Prostate gland (tissue), 2 donors: ENCODE data around the gene DKKL1. TPM values are rescaled to one million over a fixed set of nuclear protein-coding genes. Genes with fewer than 3 reads are reported as not detected.
"Not testable (repeated sequence)": the region's sequence is repeated elsewhere in the genome, so short reads cannot be mapped to it uniquely, and the experiment has no call there.

Experiments used
- DNase-seq: peaks from one replicate; pipeline ENCODE4 v3.0.0-alpha.2; 2019; ENCODE audit warnings: low spot score
- H3K27ac ChIP-seq, 2 donors: fragments of 200-600 bp; sonication (generic); 2 replicates each; pipeline ENCODE4 v1.5.1; 2017 to 2019
- H3K27me3 ChIP-seq: fragments of 200-600 bp; sonication (generic); replicated peaks from 2 replicates; pipeline ENCODE4 v1.5.1; 2019; ENCODE audit not compliant: insufficient read depth
- H3K36me3 ChIP-seq, 2 donors: fragments of 200-600 bp; sonication (generic); 1 replicate in 1 of 2; 2 replicates in 1 of 2; pipeline versions ENCODE4 v1.5.1 to v1.8.1; 2017 to 2019
- H3K4me1 ChIP-seq: fragments of 200-600 bp; sonication (generic); replicated peaks from 2 replicates; pipeline ENCODE4 v1.5.1; 2019
- H3K4me3 ChIP-seq, 2 donors: fragments of 200-600 bp; sonication (generic); 2 replicates each; pipeline ENCODE4 v1.5.1; 2017 to 2019
- H3K9me3 ChIP-seq: fragments of 200-600 bp; sonication (generic); 2 replicates; pipeline ENCODE4 v1.5.1; 2017
- POLR2A ChIP-seq: fragments of 450-650 bp; IDR thresholded peaks from one replicate; pipeline ENCODE4 v1.6.1; 2016; ENCODE audit warnings: antibody characterized with exemption, mild to moderate bottlenecking
- POLR2AphosphoS5 ChIP-seq: sonication (generic); formaldehyde crosslinking; IDR thresholded peaks from one replicate; pipeline ENCODE4 v1.6.1; 2017; ENCODE audit warnings: antibody characterized with exemption
- WGBS: methylation state at CpG from one replicate; pipeline ENCODE4 v1.1.5; 2018; 5-methylcytosine and 5-hydroxymethylcytosine counted together
- intact Hi-C: fragments of 100-400 bp; cut with DNase I; formaldehyde crosslinking; loops from one replicate; pipeline ENCODE4 v1.14.2; 2022
- total RNA-seq, 2 donors: library from RNA; depleted of rRNA; stranded (reverse); fragments of >200 nt; gene quantifications; one replicate each; pipeline ENCODE4 v1.1.0, GENCODE V29; 2016
- TF ChIP-seq, protein P1 (sequence below), 4 experiments: fragments of 200-600 bp in 2 of 4; fragments of 450-650 bp in 2 of 4; sonication (generic) in 2 of 4; IDR thresholded peaks; 1 replicate in 3 of 4; 2 replicates in 1 of 4; pipeline ENCODE4 v1.5.1; 2016 to 2019; ENCODE audit warnings: antibody characterized with exemption in 4 of 4, mild to moderate bottlenecking in 2 of 4, moderate library complexity in 2 of 4

The DKKL1 gene
- total RNA-seq, 2 donors from 2014 or later = 1.0 to 17.8 TPM

- no peak for DNase-seq
- Histone ChIP-seq H3K4me3 (peak overlapping the region; percentile 19 to 22), H3K4me1 (no peaks in the 10 kb centered on the region), H3K36me3 (no peaks in the 10 kb centered on the region), H3K9me3 (no peaks in the 10 kb centered on the region), H3K27me3 (no peaks in the 10 kb centered on the region), H3K27ac (peak overlapping the region; percentile 88 to 90)
- 74% methylated on average over 27 of the region's 27 CpGs for WGBS
- TF ChIP-seq POLR2AphosphoS5 (no peak), POLR2A (no peak)
- TF ChIP-seq, protein P1, sequence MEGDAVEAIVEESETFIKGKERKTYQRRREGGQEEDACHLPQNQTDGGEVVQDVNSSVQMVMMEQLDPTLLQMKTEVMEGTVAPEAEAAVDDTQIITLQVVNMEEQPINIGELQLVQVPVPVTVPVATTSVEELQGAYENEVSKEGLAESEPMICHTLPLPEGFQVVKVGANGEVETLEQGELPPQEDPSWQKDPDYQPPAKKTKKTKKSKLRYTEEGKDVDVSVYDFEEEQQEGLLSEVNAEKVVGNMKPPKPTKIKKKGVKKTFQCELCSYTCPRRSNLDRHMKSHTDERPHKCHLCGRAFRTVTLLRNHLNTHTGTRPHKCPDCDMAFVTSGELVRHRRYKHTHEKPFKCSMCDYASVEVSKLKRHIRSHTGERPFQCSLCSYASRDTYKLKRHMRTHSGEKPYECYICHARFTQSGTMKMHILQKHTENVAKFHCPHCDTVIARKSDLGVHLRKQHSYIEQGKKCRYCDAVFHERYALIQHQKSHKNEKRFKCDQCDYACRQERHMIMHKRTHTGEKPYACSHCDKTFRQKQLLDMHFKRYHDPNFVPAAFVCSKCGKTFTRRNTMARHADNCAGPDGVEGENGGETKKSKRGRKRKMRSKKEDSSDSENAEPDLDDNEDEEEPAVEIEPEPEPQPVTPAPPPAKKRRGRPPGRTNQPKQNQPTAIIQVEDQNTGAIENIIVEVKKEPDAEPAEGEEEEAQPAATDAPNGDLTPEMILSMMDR (IDR thresholded peaks at IDR 0.05) = no peak
- intact Hi-C loops = no loop called here
Measured at GRCh38 chr19:49364083-49364737, 533 bp downstream of the DKKL1 start.

DNA sequence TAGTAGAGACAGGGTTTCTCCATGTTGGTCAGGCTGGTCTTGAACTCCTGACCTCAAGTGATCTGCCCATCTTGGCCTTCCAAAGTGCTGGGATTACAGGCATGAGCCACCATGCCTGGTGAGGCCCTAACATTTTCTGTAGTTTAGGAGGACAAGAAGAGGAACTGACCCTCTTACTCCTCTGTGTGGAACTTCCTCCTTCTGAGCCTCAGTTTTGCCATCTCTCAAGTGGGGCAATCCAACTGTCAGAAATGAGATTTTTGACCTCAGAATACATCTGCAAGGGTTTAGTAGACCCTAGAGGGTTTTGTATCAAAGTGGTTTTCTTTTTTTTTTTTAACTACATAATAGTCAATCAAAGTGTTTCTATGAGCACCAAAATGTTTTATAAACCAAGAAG is 2.4 kb downstream of the DKKL1 start:
- Histone ChIP-seq H3K27ac (no peak overlapping the region), H3K4me1 (no peaks in the 10 kb centered on the region), H3K4me3 (no peak overlapping the region), H3K36me3 (no peaks in the 10 kb centered on the region), H3K27me3 (no peaks in the 10 kb centered on the region), H3K9me3 (no peaks in the 10 kb centered on the region)
- TF ChIP-seq POLR2A (no peak), POLR2AphosphoS5 (no peak)
- TF ChIP-seq, protein P1 (IDR thresholded peaks at IDR 0.05) = no peak
- DNase-seq = no peak
- intact Hi-C loops = no loop called here

DNA sequence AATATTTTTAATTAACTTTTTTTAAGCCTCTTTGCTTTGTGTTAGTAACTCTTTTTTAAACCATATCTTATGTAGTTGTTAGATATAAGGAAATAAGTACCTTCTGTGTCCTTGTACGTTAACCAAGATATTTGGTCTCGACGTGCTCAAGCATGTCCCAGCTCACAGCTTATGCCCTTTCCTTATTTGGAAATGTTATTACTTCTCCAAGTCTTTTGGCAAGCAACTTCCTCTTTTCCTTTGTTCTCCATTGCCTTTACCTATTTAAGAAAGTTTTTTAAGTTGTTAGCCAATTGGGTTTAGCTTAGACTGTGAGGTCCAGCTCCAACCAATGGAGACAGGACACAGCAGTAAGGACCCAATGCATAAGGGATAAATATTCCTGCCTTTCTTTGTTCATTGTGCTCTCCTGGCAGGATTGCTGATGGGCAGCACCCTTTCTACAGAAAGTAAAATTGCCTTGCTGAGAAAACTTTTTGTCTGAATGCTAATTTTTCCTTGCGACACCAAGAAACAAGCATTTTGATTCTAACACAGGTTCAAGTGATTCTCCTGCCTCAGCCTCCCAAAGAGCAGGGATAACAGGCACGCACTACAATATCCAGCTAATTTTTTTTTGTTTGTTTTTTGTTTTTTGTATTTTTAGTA is 5.2 kb downstream of the DKKL1 start:
- H3K27me3 ChIP-seq = no peaks in the 10 kb centered on the region
- TF ChIP-seq, protein P1 (IDR thresholded peaks at IDR 0.05) = no peak
- no peak for TF ChIP-seq POLR2A
- TF ChIP-seq POLR2AphosphoS5 = no peak
- no peaks in the 10 kb centered on the region for H3K4me1 ChIP-seq
- H3K4me3 ChIP-seq = no peak overlapping the region
- no peak for DNase-seq
- 80% methylated on average over 5 of the region's 5 CpGs for WGBS
- no peaks in the 10 kb centered on the region for H3K36me3 ChIP-seq
- no peak overlapping the region for H3K27ac ChIP-seq
- intact Hi-C loops = no loop called here
- no peaks in the 10 kb centered on the region for H3K9me3 ChIP-seq

DNA sequence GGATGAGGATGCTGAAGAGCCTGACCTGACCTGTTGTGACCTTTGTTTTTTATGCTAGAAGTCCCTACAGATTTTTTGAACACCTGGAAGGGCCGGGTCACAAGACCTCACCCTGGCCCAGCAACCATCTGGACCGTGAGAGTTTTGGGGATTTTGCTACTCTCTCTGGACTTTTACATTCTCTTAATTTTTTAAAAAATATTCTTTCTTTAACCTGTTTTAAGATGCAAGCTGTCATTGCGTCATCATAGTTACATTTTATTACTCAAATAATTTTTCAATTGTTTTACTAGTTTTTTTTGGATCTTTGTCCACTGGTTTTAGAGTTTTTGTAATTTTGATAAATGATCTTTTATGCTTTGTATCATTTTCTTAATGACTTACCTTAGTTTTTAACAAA is 7.5 kb downstream of the DKKL1 start:
- WGBS = 77% methylated on average over 3 of the region's 3 CpGs

DNA sequence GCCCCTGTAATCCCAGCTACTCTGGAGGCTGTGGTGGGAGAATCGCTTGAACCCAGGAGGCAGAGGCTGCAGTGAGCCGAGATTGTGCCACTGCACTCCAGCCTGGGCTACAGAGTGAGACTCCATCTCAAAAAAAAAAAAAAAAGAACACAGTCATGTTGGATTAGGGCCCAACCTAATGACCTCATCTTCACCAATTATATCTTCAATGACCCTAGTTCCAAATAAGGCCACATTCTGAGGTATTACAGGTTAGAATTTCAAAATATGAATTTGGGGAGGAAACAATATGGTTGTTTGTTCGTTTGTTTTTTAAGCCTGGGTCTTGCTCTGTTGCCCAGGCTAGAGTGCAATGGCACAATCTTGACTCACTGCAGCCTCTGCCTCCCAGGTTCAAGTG is 9.5 kb downstream of the DKKL1 start:
- intact Hi-C loops, H3K27ac ChIP-seq, H3K36me3 ChIP-seq, H3K9me3 ChIP-seq, H3K4me3 ChIP-seq, H3K27me3 ChIP-seq, DNase-seq, H3K4me1 ChIP-seq: not testable (repeated sequence)
- 80% methylated on average over 3 of the region's 3 CpGs for WGBS

More for the DNA sequence above, 7.5 kb downstream of the DKKL1 start:
- no peak for DNase-seq
- Histone ChIP-seq H3K9me3 (no peaks in the 10 kb centered on the region), H3K4me1 (no peaks in the 10 kb centered on the region), H3K4me3 (no peak overlapping the region), H3K36me3 (no peaks in the 10 kb centered on the region), H3K27ac (no peak overlapping the region), H3K27me3 (no peaks in the 10 kb centered on the region)
- intact Hi-C loops = no loop called here
- TF ChIP-seq, protein P1 (IDR thresholded peaks at IDR 0.05) = no peak
- no peak for TF ChIP-seq POLR2A
- TF ChIP-seq POLR2AphosphoS5 = no peak
